BLaER1 (cell line): ENCODE results near the gene USHBP1.

Experiments used
- H3K27ac ChIP-seq: shearing (Covaris generic); formaldehyde crosslinking; 2 replicates; pipeline ENCODE4 v1.8.1; 2022
- H3K27me3 ChIP-seq: shearing (Covaris generic); formaldehyde crosslinking; 2 replicates; pipeline ENCODE4 v1.8.1; 2022
- H3K36me3 ChIP-seq: shearing (Covaris generic); formaldehyde crosslinking; 2 replicates; pipeline ENCODE4 v1.8.1; 2022
- H3K4me1 ChIP-seq: shearing (Covaris generic); formaldehyde crosslinking; 2 replicates; pipeline ENCODE4 v1.8.1; 2022
- H3K4me2 ChIP-seq: shearing (Covaris generic); formaldehyde crosslinking; 2 replicates; pipeline ENCODE4 v1.8.1; 2022
- H3K4me3 ChIP-seq: shearing (Covaris generic); formaldehyde crosslinking; 2 replicates; pipeline ENCODE4 v1.8.1; 2022
- H3K9ac ChIP-seq: shearing (Covaris generic); formaldehyde crosslinking; 2 replicates; pipeline ENCODE4 v1.8.1; 2022
- H3K9me3 ChIP-seq: shearing (Covaris generic); formaldehyde crosslinking; 2 replicates; pipeline ENCODE4 v1.8.1; 2022
- H4K20me1 ChIP-seq: shearing (Covaris generic); formaldehyde crosslinking; 2 replicates; pipeline ENCODE4 v1.8.1; 2022
- Cebpa-rat ChIP-seq: shearing (Covaris generic); IDR thresholded peaks from 2 replicates; pipeline ENCODE4 v1.8.1; 2022

The USHBP1 gene

GRCh38 chr19:17266589-17266974 is 2.0 kb upstream of the USHBP1 start:
- H3K4me3 ChIP-seq = peak overlapping the region; percentile 57
- peak overlapping the region; percentile 19; the same call in 1 of the 2 replicates for H3K9ac ChIP-seq

GRCh38 chr19:17266026-17266425 is 1.5 kb upstream of the USHBP1 start:
- Histone ChIP-seq H3K4me1 (peaks cover 46% of the 10 kb centered on the region), H3K4me2 (peak overlapping the region; percentile 76), H3K9me3 (no peaks in the 10 kb centered on the region), H3K9ac (peak overlapping the region; percentile 19; the same call in 1 of the 2 replicates), H3K27me3 (no peaks in the 10 kb centered on the region), H4K20me1 (no peaks in the 10 kb centered on the region), H3K4me3 (peak overlapping the region; percentile 57; the same call in 1 of the 2 replicates), H3K27ac (peak overlapping the region; percentile 64; the same call in 1 of the 2 replicates), H3K36me3 (peaks cover 24% of the 10 kb centered on the region)
- TF ChIP-seq Cebpa-rat = no peak

More at GRCh38 chr19:17266589-17266974, 2.0 kb upstream of the USHBP1 start:
- Histone ChIP-seq H3K4me1 (peaks cover 46% of the 10 kb centered on the region), H3K27me3 (no peaks in the 10 kb centered on the region), H3K9me3 (no peaks in the 10 kb centered on the region), H3K4me2 (peak overlapping the region; percentile 76), H3K36me3 (peaks cover 29% of the 10 kb centered on the region), H4K20me1 (no peaks in the 10 kb centered on the region), H3K27ac (peak overlapping the region; percentile 64)
- TF ChIP-seq Cebpa-rat = no peak

GRCh38 chr19:17263712-17264640 is 569 bp downstream of the USHBP1 start:
- Histone ChIP-seq H3K4me2 (peak overlapping the region; percentile 40), H3K9me3 (no peaks in the 10 kb centered on the region), H3K36me3 (peaks cover 5% of the 10 kb centered on the region), H4K20me1 (no peaks in the 10 kb centered on the region), H3K27me3 (no peaks in the 10 kb centered on the region), H3K4me3 (no peak overlapping the region), H3K4me1 (peaks cover 50% of the 10 kb centered on the region), H3K27ac (0 out of 2 replicates have a peak overlapping the region, but pooled peaks have one; percentile 20), H3K9ac (no peak overlapping the region)
- TF ChIP-seq Cebpa-rat = no peak

- no peak for TF ChIP-seq Cebpa-rat
- peak overlapping the region; percentile 38; the same call in 1 of the 2 replicates for H3K9ac ChIP-seq
Measured at GRCh38 chr19:17262557-17262956, 2.0 kb downstream of the USHBP1 start.

GRCh38 chr19:17260842-17261325 is 3.7 kb downstream of the USHBP1 start:
- Histone ChIP-seq H3K9me3 (no peaks in the 10 kb centered on the region), H3K4me3 (no peak overlapping the region), H3K4me2 (0 out of 2 replicates have a peak overlapping the region, but pooled peaks have one; percentile 36), H3K27me3 (no peaks in the 10 kb centered on the region), H3K4me1 (peaks cover 29% of the 10 kb centered on the region), H3K9ac (no peak overlapping the region), H3K27ac (no peak overlapping the region), H3K36me3 (no peaks in the 10 kb centered on the region), H4K20me1 (no peaks in the 10 kb centered on the region)
- no peak for TF ChIP-seq Cebpa-rat

More at GRCh38 chr19:17262557-17262956, 2.0 kb downstream of the USHBP1 start:
- Histone ChIP-seq H3K9me3 (no peaks in the 10 kb centered on the region), H3K4me2 (no peak overlapping the region), H4K20me1 (no peaks in the 10 kb centered on the region), H3K27ac (no peak overlapping the region), H3K36me3 (no peaks in the 10 kb centered on the region), H3K4me1 (peaks cover 38% of the 10 kb centered on the region), H3K27me3 (no peaks in the 10 kb centered on the region), H3K4me3 (no peak overlapping the region)

GRCh38 chr19:17259934-17260333 is 4.6 kb downstream of the USHBP1 start:
- Histone ChIP-seq H3K36me3 (no peaks in the 10 kb centered on the region), H3K27me3 (no peaks in the 10 kb centered on the region), H3K9ac (no peak overlapping the region), H3K4me1 (peaks cover 24% of the 10 kb centered on the region), H4K20me1 (no peaks in the 10 kb centered on the region), H3K4me2 (no peak overlapping the region), H3K4me3 (no peak overlapping the region), H3K9me3 (no peaks in the 10 kb centered on the region), H3K27ac (no peak overlapping the region)
- no peak for TF ChIP-seq Cebpa-rat

GRCh38 chr19:17259118-17259780 is 5.3 kb downstream of the USHBP1 start:
- Histone ChIP-seq H3K9me3 (no peaks in the 10 kb centered on the region), H3K4me1 (peaks cover 23% of the 10 kb centered on the region), H3K27ac (no peak overlapping the region), H4K20me1 (no peaks in the 10 kb centered on the region), H3K9ac (no peak overlapping the region), H3K36me3 (no peaks in the 10 kb centered on the region), H3K4me2 (no peak overlapping the region), H3K4me3 (no peak overlapping the region), H3K27me3 (no peaks in the 10 kb centered on the region)
- TF ChIP-seq Cebpa-rat = no peak

GRCh38 chr19:17256130-17256529 is 8.4 kb downstream of the USHBP1 start:
- no peak overlapping the region for H3K9ac ChIP-seq
- no peaks in the 10 kb centered on the region for H3K9me3 ChIP-seq
- no peak for TF ChIP-seq Cebpa-rat

GRCh38 chr19:17255150-17255621 is 9.4 kb downstream of the USHBP1 start:
- H3K27me3 ChIP-seq = no peaks in the 10 kb centered on the region
- no peaks in the 10 kb centered on the region for H3K9me3 ChIP-seq
- TF ChIP-seq Cebpa-rat = no peak
- H3K9ac ChIP-seq = no peak overlapping the region
- peaks cover 11% of the 10 kb centered on the region for H3K4me1 ChIP-seq
- no peaks in the 10 kb centered on the region for H3K36me3 ChIP-seq
- no peak overlapping the region for H3K4me2 ChIP-seq
- H4K20me1 ChIP-seq = no peaks in the 10 kb centered on the region
- no peak overlapping the region for H3K27ac ChIP-seq
- H3K4me3 ChIP-seq = no peak overlapping the region

More at GRCh38 chr19:17256130-17256529, 8.4 kb downstream of the USHBP1 start:
- H3K4me1 ChIP-seq = peaks cover 16% of the 10 kb centered on the region
- H3K4me3 ChIP-seq = no peak overlapping the region
- H4K20me1 ChIP-seq = no peaks in the 10 kb centered on the region
- H3K36me3 ChIP-seq = no peaks in the 10 kb centered on the region
- no peak overlapping the region for H3K4me2 ChIP-seq
- no peak overlapping the region for H3K27ac ChIP-seq
- H3K27me3 ChIP-seq = no peaks in the 10 kb centered on the region
